Calu3 (cell line): ENCODE results near the gene TRPV4. TPM values are rescaled to one million over a fixed set of nuclear protein-coding genes. Genes with fewer than 3 reads are reported as not detected.
A peak's percentile ranks its signal among the peaks of the same experiment; 100 is the strongest.

Experiments used
- BruUV-seq: library from RNA; stranded (reverse); fragments of 400-500 nt; replicated peaks from 2 replicates; lab custom pipeline; 2021; lab: Mats Ljungman, UMichigan
- CTCF ChIA-PET: fragments of 300-600 bp; sonication (Branson Sonifier 250); formaldehyde crosslinking; loops from one replicate; lab custom pipeline; 2022; ENCODE audit warnings: antibody characterized with exemption; lab: Charles Lee
- DNase-seq: peaks from one replicate; pipeline ENCODE4 v3.0.0; 2022
- H3K27ac Mint-ChIP-seq: one replicate; pipeline ENCODE4 v1.8.0; 2022; ENCODE audit warnings: mixed read lengths; ENCODE audit not compliant: unreplicated experiment
- H3K27me3 Mint-ChIP-seq: one replicate; pipeline ENCODE4 v1.8.0; 2022; ENCODE audit warnings: mixed read lengths; ENCODE audit not compliant: unreplicated experiment
- H3K36me3 Mint-ChIP-seq: one replicate; pipeline ENCODE4 v1.8.0; 2022; ENCODE audit warnings: mild to moderate bottlenecking, moderate library complexity, mixed read lengths; ENCODE audit not compliant: insufficient read depth, unreplicated experiment
- H3K4me1 Mint-ChIP-seq: one replicate; pipeline ENCODE4 v1.8.0; 2022; ENCODE audit warnings: mild to moderate bottlenecking, low read depth, mixed read lengths; ENCODE audit not compliant: unreplicated experiment
- H3K4me3 Mint-ChIP-seq: one replicate; pipeline ENCODE4 v1.8.0; 2022; ENCODE audit warnings: mild to moderate bottlenecking, low read depth, moderate library complexity, mixed read lengths; ENCODE audit not compliant: unreplicated experiment
- H3K9me3 Mint-ChIP-seq: one replicate; pipeline ENCODE4 v1.8.0; 2022; ENCODE audit warnings: low read depth, mixed read lengths; ENCODE audit not compliant: unreplicated experiment
- CTCF ChIP-seq: fragments of 200-600 bp; IDR thresholded peaks from one replicate; pipeline ENCODE4 v1.8.0; 2022; ENCODE audit warnings: antibody characterized with exemption; ENCODE audit not compliant: unreplicated experiment
- intact Hi-C: fragments of 100-400 bp; cut with micrococcal nuclease; formaldehyde crosslinking; loops from one replicate; pipeline ENCODE4 v1.10.0; 2022; ENCODE audit not compliant: unreplicated experiment
- total RNA-seq: library from RNA; stranded (reverse); gene quantifications from 2 replicates; pipeline ENCODE4 v1.2.3, GENCODE V29; 2022

Gene TRPV4
- total RNA-seq, 1 experiment from 2014 or later, result 25.3 TPM

- peaks cover 46% of the 10 kb centered on the region for H3K4me1 Mint-ChIP-seq
- H3K4me3 Mint-ChIP-seq, result no peak overlapping the region
- peak overlapping the region; percentile 64 for H3K27ac Mint-ChIP-seq
- no TSS peak for BruUV-seq
- peaks cover 20% of the 10 kb centered on the region for H3K36me3 Mint-ChIP-seq
- H3K9me3 Mint-ChIP-seq, result no peaks in the 10 kb centered on the region
- intact Hi-C loops, result no loop called here
- peak; percentile 43 for DNase-seq
- no peak for TF ChIP-seq CTCF
- CTCF ChIA-PET, result interaction anchor here (0.6 to 1.6 kb wide), 5 partner anchors 10 to 185 kb away, joined by 3 to 8 read pairs (median 4); no protein-coding TSS in a partner anchor
- H3K27me3 Mint-ChIP-seq, result no peaks in the 10 kb centered on the region
These were observed 5.3 kb downstream of the TRPV4 start for GRCh38 chr12:109827566-109828550.

GRCh38 chr12:109827080-109827479 is 6.1 kb downstream of the TRPV4 start:
- no peak for TF ChIP-seq CTCF
- Mint-ChIP-seq H3K4me3 (no peak overlapping the region), H3K9me3 (no peaks in the 10 kb centered on the region), H3K27me3 (no peaks in the 10 kb centered on the region), H3K36me3 (peaks cover 15% of the 10 kb centered on the region), H3K4me1 (peaks cover 50% of the 10 kb centered on the region), H3K27ac (no peak overlapping the region)
- intact Hi-C loops, result no loop called here
- DNase-seq, result no peak
- no TSS peak for BruUV-seq
- CTCF ChIA-PET, result no interaction called here

DNA sequence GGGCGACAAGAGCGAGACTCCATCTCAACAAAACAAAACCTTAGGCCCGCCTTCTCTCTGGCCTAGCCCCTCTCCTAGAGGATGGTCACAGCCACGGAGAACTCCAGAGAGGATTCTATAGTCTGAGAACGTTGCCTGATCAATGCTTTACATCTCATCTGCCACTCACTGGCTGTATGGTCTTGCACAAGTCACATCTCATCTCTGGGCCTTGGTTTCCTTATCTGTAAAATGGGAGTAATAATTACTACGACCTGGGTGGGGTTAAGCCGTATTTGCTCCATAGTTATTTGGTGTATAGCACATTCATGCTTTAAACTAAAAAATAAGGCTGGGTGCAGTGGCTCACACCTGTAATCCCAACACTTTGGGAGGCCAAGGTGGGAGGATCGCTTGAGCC is 8.5 kb downstream of the TRPV4 start:
- H3K4me3 Mint-ChIP-seq, result no peak overlapping the region
- CTCF ChIA-PET, result no interaction called here
- peaks cover 40% of the 10 kb centered on the region for H3K4me1 Mint-ChIP-seq
- no peaks in the 10 kb centered on the region for H3K9me3 Mint-ChIP-seq
- DNase-seq, result no peak
- TF ChIP-seq CTCF, result no peak
- peaks cover 10% of the 10 kb centered on the region for H3K36me3 Mint-ChIP-seq
- no peaks in the 10 kb centered on the region for H3K27me3 Mint-ChIP-seq
- no peak overlapping the region for H3K27ac Mint-ChIP-seq
- intact Hi-C loops, result no loop called here
- BruUV-seq, result no TSS peak

GRCh38 chr12:109822951-109823411 is 10.2 kb downstream of the TRPV4 start:
- CTCF ChIA-PET, result interaction anchor here (0.5 to 1.4 kb wide), 7 partner anchors 14 to 879 kb away, joined by 3 to 7 read pairs (median 5); no protein-coding TSS in a partner anchor
- intact Hi-C loops, result no loop called here
- H3K9me3 Mint-ChIP-seq, result no peaks in the 10 kb centered on the region
- no peaks in the 10 kb centered on the region for H3K27me3 Mint-ChIP-seq
- H3K27ac Mint-ChIP-seq, result peak overlapping the region; percentile 84
- BruUV-seq, result no TSS peak
- no peak for TF ChIP-seq CTCF
- DNase-seq, result peak; percentile 90
- H3K36me3 Mint-ChIP-seq, result peaks cover 10% of the 10 kb centered on the region
- peak overlapping the region; percentile 50 for H3K4me3 Mint-ChIP-seq
- H3K4me1 Mint-ChIP-seq, result peaks cover 43% of the 10 kb centered on the region
